Suppressor macrophage treated with lipopolysaccharide for 1 hour (primary cell): ENCODE results near the gene MAP3K10.
"Not testable (repeated sequence)": the region's sequence is repeated elsewhere in the genome, so short reads cannot be mapped to it uniquely, and the experiment has no call there.

Source experiments
- DNase-seq, 3 donors: peaks; one replicate each; pipeline ENCODE4 v3.0.0-alpha.2; 2020 to 2022

The MAP3K10 gene

GRCh38 chr19:40217934-40218890 is 27.0 kb downstream of the MAP3K10 start, which contains the start of gene TTC9B:
Gene TTC9B, minus strand, starts transcription at chr19:40218384. Its CDS starts 3 bp downstream, at chr19:40218381.
- peak; percentile 43 to 69 (median 52) for DNase-seq

DNA sequence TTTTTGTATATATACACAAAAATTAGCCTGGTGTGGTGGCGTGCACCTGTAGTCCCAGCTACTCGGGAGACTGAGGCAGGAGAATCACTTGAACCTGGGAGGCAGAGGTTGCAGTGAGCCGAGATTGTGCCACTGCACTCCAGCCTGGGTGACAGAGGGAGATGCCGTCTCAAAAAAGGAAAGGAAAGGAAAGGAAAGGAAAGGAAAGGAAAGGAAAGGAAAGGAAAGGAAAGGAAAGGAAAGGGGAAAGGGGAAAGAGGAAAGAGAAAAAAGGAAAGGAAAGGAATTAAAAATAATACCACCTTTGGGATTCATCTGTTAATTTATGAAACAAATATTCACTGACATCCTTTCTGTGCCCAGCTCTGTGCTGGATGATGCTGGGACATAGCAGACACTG is 27.8 kb downstream of the MAP3K10 start:
- not testable (repeated sequence) for DNase-seq

DNA sequence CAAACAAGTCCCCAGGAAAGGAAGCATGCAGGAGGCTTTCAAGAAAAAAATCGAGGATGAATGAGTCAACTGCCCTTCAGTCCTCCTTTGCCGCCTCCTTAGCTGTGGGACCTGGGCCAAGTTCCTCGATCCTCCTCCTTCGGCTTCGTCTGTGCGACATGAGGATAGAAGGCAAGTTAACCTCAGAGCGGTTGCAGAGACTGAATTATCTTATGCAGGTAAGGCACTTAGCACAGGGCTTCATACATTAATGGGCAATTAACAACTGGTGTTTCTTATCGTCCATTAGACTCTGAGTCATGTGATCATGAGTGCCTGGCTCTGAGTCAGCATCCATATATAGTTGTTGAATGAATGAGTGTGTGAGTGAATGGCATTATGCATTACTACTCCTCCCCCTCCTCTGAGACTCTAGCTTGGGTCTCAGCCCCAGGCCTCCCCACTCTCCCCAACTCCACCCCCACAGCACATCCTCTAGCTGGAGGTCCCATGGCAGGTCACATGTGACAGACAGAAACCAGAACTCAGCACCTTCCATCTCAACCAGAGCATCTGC is 28.6 kb downstream of the MAP3K10 start:
- peak; percentile 72 to 83 (median 80) for DNase-seq

DNA sequence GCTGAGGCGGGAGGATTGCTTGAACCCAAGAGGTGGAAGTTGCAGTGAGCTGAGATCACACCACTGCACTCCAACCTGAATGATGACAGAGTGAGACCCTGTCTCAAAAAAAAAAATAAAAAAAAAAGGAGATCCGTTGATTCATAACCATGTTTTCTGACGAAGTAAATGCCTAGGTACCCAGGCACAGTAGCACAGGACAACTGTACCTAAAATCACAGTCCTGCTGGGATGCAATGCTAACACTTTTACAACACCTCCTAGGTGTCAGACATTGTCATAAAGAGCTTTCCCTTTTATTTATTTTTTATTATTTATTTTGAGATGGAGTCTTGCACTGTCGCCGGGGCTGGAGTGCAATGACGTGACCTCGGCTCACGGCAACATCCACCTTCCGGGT is 29.4 kb downstream of the MAP3K10 start:
- DNase-seq: no peak

GRCh38 chr19:40221858-40222619 is 30.8 kb downstream of the MAP3K10 start:
- DNase-seq: peak; percentile 93 to 96 (median 93)

GRCh38 chr19:40223135-40223822 is 32.1 kb downstream of the MAP3K10 start:
- DNase-seq: no peak

DNA sequence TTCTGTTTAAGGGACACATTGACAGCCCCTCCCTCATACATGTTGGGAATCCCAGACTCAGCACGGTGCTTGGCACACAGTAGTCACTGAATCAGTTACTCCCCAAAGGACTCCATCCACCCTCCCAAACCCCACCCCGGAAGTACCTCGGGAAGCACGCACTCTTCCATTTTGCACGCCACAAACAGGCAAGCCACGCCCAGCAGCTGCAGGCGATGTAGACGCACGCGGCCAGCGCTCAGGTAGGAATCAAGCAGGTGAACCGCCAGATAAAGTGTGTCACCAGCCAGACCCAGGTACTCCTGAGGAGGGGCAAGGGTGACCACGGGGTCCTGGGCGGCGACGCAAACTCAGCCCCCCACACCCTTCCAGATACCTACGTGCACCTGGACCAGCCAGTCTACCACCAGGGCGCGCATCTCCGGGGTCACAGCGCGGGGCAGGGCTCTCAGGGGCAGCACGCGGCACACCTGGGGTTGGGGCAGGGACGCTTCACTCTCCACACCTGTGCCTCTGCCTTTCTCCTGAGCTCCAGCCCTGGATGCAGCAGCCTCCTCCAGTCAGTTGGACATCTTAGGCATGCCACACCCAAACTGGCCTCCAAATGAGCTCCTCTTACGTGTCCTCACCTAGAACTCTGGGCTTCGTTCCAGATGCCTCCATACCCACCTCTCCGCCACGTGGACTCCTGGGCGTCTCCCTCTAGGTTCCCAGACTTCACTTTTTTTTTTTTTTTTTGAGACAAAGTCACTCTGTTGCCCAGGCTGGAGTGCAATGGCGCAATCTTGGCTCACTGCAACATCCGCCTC is 33.3 kb downstream of the MAP3K10 start:
- DNase-seq: no peak

- DNase-seq: no peak
Measured at GRCh38 chr19:40225440-40226305, 34.4 kb downstream of the MAP3K10 start.

DNA sequence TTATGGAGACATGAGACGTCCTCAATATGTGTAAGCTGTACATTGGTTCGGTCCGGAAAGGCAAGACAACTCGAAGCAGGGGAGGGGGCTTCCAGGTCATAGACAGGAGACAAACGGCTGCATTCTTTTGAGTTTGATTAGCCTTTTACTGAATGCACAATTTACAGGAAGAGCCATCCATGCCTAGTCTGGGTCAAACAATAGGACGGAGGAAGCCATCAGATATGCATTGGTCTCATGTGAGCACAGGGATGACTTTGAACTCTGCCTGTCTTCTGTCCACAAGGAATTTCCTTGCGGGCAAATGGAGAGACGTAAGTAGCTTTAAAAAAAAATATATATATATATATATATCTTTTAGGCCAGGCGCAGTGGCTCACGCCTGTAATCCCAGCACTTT is 37.1 kb downstream of the MAP3K10 start:
- DNase-seq: no peak

- no peak for DNase-seq
Measured at GRCh38 chr19:40228863-40229262, 37.6 kb downstream of the MAP3K10 start.

DNA sequence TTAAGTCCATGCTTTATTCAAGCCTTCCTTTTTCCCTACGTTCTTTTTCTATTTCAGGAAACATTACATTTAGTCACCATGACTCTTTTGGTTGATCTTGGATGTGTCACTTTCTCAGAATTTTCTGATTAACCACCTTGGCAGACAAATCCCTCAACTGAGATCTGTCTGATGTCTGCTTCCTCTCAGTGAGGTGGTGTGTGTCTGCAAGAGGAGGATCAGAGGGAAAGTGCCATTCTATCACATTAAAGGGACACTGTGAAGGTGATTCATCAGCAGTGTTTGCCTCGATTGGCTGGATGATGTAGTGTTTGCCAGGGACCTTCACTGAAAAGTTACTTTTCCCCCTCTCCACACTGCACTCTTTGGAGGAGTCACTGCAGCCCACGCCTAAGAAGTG is 38.3 kb downstream of the MAP3K10 start:
- peak in 1 of 3 donors; percentile 40 for DNase-seq

DNA sequence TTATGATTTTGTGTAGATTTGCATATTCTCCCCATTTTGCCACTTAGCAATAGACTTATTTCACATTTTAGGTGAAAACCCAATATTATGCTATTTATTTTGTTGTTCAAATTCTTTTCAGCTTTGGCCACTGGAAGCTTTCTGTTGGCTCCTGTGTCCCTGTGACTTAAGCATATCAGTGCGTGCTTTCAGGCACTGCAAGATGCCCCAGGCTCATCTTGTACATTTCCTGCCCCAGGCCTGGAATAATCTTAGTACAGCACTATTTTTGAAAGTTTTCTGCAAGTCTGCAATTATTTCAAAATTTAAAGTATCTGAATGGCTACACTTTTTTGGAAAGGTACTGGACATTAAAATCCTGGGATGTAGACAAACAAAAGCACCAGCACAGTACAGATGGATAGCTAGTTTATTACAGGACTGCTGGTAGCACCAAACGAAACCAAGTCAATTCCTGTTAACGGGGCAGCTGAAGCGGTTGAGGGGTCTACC is 38.7 kb downstream of the MAP3K10 start:
- no peak for DNase-seq

DNA sequence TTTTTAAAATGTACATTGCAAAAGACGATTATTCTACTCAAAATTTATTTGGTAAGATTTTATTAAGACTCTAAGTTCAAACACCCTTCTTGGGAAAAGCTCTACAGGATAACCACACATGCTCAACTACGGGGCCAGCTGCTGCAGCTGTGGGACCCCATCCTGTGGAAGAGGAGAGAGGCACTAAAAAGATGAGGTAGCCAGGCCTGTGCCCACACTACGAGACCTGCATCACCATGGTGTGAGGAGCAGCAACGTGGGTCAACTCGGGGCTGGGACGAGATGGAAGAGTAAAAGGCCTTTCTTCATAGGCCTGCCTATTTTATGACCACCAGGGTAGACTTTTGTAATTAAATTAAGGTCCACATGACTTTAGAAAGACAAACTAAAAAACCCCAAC is 39.8 kb downstream of the MAP3K10 start:
- no peak for DNase-seq

DNA sequence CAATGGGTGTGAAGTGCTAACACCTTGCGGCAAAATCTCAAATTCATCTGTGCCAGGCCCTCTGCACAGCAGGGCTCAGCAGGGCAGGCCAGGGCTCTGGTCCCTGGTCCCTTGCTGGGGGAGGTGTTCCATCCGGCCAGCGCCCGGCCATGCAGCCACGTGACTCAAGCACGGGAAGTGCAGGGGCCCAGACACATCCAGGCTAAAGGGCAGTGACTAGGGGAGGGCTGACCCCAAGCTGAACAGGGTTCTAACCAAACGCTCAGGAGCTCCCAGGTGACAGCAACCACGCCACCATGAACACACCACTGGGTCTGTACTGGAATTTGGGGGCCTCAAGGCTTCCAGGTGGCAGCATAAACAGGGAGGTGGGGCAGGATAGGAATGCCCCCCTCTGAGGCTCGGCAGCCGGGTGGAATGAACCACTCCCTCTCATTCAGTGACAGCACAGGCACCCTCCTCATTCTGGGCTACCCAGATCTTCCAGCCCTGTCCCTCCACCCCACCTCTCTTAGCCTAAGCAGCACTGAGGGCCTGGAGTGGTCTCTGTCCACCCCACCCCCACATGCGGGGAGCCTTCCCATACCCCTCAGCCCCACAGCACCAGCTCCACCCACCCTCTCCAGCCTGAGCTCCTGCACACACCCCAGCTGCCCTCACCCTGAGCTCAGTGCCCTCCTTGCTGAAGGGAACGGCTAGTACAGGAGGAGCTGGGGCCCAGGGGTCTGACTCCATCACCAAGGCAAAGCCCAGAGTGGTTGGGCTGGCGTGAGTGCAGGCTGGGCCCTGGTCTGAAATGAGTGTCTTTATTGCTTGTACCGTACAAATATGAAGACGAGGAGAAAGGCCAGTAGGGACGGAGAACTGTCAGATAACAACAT is 40.6 kb downstream of the MAP3K10 start:
- DNase-seq: no peak

- no peak for DNase-seq
Measured at GRCh38 chr19:40232479-40232878, 41.3 kb downstream of the MAP3K10 start.

DNA sequence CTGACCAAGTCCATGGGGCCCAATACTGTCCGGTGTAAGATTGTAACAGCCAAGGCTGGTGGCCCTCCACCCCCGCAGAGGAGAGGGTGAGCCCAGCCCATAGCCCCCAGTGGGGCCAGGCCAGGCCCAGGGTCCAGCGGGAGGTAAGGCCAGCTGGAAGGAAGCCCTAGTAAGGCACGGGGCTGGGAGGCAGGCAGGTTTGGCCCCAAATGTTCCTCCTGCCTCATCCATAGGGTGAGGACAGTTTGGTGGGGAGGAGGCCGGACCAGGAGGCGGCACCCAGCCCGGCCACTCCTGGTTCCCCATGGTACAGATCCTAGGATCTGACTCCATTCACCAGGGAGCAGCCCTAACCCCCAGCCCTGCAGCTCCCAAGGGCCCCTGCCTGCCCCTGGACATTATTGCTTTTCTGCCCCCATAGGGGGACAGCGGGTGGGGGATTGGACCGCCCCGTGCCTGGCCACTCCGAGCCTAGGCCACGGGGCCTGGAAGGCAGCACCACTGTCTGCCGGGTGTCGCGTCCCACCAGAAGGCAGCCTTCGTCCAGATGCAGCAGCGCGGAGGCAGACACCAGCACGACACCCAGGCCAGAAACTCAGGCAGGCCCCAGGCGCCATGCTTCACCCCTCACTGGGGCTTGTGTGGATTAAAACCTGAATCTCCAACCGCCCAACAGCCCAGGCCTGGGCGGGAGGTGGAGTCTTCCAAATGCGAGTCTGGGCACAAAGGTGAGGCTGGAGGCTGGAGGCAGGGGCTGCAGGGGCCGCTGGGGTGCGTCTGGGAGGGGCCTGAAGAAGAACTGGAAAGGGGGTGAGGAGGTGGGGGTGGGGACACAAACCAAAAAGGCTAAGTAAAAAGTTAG is 42.0 kb downstream of the MAP3K10 start:
- no peak for DNase-seq

DNA sequence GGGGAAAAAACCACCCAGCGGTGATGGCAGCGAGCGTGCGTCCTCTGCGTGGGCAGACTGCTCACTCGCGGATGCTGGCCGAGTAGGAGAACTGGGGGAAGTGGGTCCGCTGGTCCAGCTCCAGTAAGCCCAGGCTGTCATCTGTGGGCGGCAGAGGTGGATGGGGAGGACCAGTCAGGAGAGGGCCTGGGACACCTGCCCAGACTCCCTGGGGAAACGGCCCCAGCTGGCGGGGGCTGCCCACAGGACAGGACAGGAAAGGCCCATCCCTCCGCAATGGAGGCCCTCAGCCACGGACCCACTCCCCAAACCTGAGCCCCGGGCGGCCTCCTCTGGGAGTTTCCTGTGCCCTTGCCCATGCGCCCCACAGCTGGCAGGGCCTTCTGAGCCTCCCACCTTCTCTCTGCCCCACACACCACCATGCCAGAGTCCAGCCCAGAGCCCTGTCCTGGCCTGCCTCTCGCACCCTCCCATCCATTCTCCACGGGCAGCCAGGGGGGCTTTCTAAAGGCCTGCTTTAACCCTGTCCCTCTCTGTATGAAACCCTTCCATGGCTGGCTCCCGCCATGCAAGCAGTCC is 42.7 kb downstream of the MAP3K10 start:
- no peak for DNase-seq
